K562 (cell line): ENCODE data around the gene MARCHF3.
"Not testable (repeated sequence)": the region's sequence is repeated elsewhere in the genome, so short reads cannot be mapped to it uniquely, and the experiment has no call there.

Experiments
- ESRRA ChIP-seq: fragments of 450-650 bp; IDR thresholded peaks from 2 replicates; pipeline ENCODE4 v1.6.1; 2014; ENCODE audit warnings: low read depth, mild to moderate bottlenecking, moderate library complexity, borderline replicate concordance
- FOXK2 ChIP-seq, 2 experiments: fragments of 450-650 bp; IDR thresholded peaks in 1 of 2; conservative IDR thresholded peaks in 1 of 2; 2 replicates each; pipeline ENCODE4 v1.6.1; 2016; ENCODE audit warnings: low read depth in 2 of 2, mild to moderate bottlenecking in 1 of 2
- ZBTB8A ChIP-seq: fragments of 450-650 bp; IDR thresholded peaks from 2 replicates; pipeline ENCODE4 v1.6.1; 2018; ENCODE audit warnings: mild to moderate bottlenecking, moderate library complexity; ENCODE audit not compliant: partially characterized antibody
- TF ChIP-seq, protein P1 (sequence below): sonication (generic); formaldehyde crosslinking; IDR thresholded peaks from 2 replicates; pipeline ENCODE4 v1.8.0; 2022; ENCODE audit warnings: mild to moderate bottlenecking, low read depth, missing genetic modification reagents
- TF ChIP-seq, protein P2 (sequence below): sonication (generic); formaldehyde crosslinking; IDR thresholded peaks from 2 replicates; pipeline ENCODE4 v1.8.1; 2022; ENCODE audit warnings: missing genetic modification reagents

DNA sequence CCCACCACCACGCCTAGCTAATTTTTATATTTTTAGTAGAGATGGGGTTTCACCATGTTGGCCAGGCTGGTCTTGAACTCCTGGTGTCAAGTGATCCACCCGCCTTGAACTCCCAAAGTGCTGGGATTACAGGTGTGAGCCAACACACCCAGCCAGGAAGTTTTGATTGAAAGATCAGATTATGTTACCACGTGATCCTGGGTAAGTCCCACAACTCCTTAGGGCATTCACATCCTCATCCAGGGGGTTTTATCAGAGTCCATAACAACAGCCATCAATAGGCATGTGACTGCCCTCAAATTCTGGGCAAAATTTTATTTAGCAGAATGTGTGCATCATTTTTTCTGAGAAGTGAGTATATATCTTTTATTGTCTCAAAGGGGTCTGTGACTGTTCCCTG, 25.1 kb downstream of the MARCHF3 start:
- TF ChIP-seq, protein P1, sequence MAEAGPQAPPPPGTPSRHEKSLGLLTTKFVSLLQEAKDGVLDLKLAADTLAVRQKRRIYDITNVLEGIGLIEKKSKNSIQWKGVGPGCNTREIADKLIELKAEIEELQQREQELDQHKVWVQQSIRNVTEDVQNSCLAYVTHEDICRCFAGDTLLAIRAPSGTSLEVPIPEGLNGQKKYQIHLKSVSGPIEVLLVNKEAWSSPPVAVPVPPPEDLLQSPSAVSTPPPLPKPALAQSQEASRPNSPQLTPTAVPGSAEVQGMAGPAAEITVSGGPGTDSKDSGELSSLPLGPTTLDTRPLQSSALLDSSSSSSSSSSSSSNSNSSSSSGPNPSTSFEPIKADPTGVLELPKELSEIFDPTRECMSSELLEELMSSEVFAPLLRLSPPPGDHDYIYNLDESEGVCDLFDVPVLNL (CRISPR knock-in tag) = not testable (repeated sequence)
- not testable (repeated sequence) for TF ChIP-seq ESRRA; ZBTB8A; FOXK2 (conservative IDR thresholded peaks at IDR 0.05 in 1 of 2, IDR thresholded peaks at IDR 0.05 in 1 of 2; ENCODE audit: low read depth in 2 of 2)
- TF ChIP-seq, protein P2, sequence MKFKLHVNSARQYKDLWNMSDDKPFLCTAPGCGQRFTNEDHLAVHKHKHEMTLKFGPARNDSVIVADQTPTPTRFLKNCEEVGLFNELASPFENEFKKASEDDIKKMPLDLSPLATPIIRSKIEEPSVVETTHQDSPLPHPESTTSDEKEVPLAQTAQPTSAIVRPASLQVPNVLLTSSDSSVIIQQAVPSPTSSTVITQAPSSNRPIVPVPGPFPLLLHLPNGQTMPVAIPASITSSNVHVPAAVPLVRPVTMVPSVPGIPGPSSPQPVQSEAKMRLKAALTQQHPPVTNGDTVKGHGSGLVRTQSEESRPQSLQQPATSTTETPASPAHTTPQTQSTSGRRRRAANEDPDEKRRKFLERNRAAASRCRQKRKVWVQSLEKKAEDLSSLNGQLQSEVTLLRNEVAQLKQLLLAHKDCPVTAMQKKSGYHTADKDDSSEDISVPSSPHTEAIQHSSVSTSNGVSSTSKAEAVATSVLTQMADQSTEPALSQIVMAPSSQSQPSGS = not testable (repeated sequence)
